ENCODE results near the gene IQCN.

The IQCN gene

DNA sequence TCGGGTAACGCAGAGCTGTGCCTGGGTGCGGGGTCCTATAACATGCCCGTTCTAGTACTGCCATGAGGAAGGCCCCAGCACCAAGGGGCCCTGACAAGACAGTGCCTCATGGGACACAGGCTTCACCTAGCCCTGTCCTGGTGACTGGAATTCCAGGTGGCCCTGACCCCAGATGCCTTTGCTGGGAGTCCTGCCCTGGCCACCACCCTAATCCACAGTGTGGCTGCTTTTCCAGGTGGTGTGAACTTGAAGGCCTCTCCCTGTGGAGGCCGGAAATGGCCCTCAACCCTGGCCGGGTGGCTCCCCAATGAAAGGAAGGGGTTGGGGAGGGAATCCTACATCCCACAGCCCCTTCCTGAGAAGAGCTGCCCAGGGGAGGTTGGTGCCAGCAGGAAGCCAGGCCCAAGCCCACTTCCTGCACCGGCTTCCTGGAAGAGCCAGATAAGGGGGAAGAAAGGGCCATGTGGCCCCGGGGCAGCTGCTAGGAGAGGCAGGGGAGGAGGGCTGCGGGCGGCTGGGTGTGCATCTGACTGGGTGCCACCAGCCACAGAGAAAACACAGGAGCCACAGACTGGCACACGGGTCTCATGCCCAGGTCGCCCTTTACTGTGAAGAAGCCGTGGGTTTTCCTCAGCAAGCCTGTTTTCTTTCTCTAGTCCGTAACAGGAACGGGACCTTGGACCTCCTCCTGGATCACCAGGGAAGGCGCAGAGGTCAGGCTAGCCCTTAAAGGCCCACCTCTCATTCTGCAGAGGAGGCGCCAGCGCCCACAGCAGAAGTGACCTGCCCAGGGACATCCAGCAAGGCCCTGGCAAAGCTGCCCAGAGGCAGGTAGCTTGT lies 43.9 kb upstream of the IQCN start:
- no peak overlapping the region for H3K4me3 ChIP-seq (ENCODE audit: low read depth, low read length)
- DNase-seq (ENCODE audit: low read depth), result no peak
- no peak for TF ChIP-seq CTCF (conservative IDR thresholded peaks at IDR 0.05; ENCODE audit: low read depth, low read length)

DNA sequence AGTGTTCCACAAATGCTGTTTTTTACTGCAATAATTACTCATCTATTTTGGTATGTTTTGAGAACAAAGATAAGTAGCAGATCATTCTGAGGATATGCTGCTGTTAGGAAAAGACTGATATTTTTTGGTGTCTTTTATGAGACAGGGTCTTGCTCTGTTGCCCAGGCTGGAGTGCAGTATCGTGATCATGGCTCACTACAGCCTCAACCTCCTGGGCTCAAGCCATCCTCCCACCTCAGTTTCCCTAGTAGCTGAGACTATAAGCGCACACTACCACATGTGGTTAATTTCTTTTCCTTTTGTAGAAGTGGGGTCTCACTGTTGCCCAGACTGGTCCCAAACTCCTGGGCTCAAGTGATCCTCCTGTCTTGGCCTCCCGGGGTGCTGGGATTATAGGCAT lies 39.1 kb upstream of the IQCN start:
- H3K4me3 ChIP-seq (ENCODE audit: low read depth, low read length), result no peak overlapping the region
- DNase-seq (ENCODE audit: low read depth), result no peak
- no peak for TF ChIP-seq CTCF (conservative IDR thresholded peaks at IDR 0.05; ENCODE audit: low read depth, low read length)

DNA sequence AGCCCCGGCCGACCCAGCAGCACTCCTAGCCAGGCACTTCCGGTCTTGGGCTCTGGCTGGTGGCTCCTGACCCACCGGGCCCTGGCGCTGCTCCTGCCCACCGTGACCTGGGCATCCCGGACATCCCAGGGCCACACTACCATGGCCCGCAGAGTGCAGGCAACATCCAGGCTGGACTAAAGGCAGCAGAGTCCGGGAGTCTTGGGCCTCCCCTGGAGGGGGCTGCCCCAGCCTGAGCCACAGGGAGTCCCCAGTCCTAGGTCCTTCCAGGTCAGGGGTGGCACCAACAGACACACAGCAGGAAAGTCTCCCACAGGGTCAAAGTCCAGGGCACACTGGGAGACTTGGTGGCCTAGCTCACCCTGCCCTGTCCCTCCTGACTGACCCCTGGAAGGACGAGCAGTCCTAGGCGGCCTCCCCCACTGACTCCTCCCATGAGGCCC lies 37.9 kb upstream of the IQCN start:
- DNase-seq (ENCODE audit: low read depth), result no peak
- TF ChIP-seq CTCF (conservative IDR thresholded peaks at IDR 0.05; ENCODE audit: low read depth, low read length), result no peak
- H3K4me3 ChIP-seq (ENCODE audit: low read depth, low read length), result no peak overlapping the region

- no peak for DNase-seq (ENCODE audit: low read depth)
- no peak for TF ChIP-seq CTCF (conservative IDR thresholded peaks at IDR 0.05; ENCODE audit: low read depth, low read length)
- H3K4me3 ChIP-seq (ENCODE audit: low read depth, low read length), result no peak overlapping the region
Observed at GRCh38 chr19:18311502-18312091, 37.3 kb upstream of the IQCN start.

DNA sequence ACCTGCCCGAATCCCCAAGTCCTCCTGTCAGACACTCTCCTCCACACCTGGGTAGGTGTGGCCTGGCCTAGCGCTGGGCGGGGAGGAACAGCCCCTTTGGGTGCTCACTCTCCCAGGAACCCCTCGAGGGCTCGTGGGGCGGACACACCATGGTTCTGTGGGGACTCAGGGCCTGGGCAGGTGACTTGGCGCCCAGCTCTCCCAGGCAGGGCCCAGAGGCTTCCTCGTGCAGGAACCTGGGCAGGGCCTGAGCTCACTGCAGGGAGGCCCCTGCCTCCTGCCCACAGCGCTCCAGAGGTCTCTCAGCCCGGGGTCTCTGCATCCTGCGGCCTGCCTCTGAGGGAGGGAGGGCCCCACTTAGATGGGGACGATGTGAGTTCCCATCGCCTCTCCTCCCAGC lies 36.7 kb upstream of the IQCN start:
- H3K4me3 ChIP-seq (ENCODE audit: low read depth, low read length), result no peak overlapping the region
- TF ChIP-seq CTCF (conservative IDR thresholded peaks at IDR 0.05; ENCODE audit: low read depth, low read length), result no peak
- no peak for DNase-seq (ENCODE audit: low read depth)

- DNase-seq (ENCODE audit: low read depth), result no peak
- TF ChIP-seq CTCF (conservative IDR thresholded peaks at IDR 0.05; ENCODE audit: low read depth, low read length), result no peak
- no peak overlapping the region for H3K4me3 ChIP-seq (ENCODE audit: low read depth, low read length)
Observed at GRCh38 chr19:18310118-18310909, 36.1 kb upstream of the IQCN start.
